ENCODE measurements around the gene CHN1. TPM values are rescaled to one million over a fixed set of nuclear protein-coding genes. Genes with fewer than 3 reads are reported as not detected.

The CHN1 gene
- total RNA-seq, 1 donor from 2014 or later, result 16.8 TPM

- no peak overlapping the region for H3K4me3 ChIP-seq
- H3K9me3 ChIP-seq, result no peaks in the 10 kb centered on the region
- intact Hi-C loops (cut with DNase I), result no loop called here
- H3K27me3 ChIP-seq (ENCODE audit: low read depth), result no peaks in the 10 kb centered on the region
- H3K4me1 ChIP-seq, result peaks cover 8% of the 10 kb centered on the region
- DNase-seq (no peak), ATAC-seq (no peak)
- no peak for TF ChIP-seq CTCF (IDR thresholded peaks at IDR 0.05)
- H3K36me3 ChIP-seq, result no peaks in the 10 kb centered on the region
- H3K27ac ChIP-seq, result no peak overlapping the region
These were observed 36.0 kb downstream of the CHN1 start for GRCh38 chr2:174969091-174969734.

- no peak overlapping the region for H3K27ac ChIP-seq
- no peaks in the 10 kb centered on the region for H3K27me3 ChIP-seq (ENCODE audit: low read depth)
- no peak for TF ChIP-seq CTCF (IDR thresholded peaks at IDR 0.05)
- H3K4me3 ChIP-seq, result no peak overlapping the region
- ATAC-seq, result no peak
- H3K36me3 ChIP-seq, result no peaks in the 10 kb centered on the region
- H3K4me1 ChIP-seq, result peaks cover 8% of the 10 kb centered on the region
- intact Hi-C loops (cut with DNase I), result no loop called here
- H3K9me3 ChIP-seq, result no peaks in the 10 kb centered on the region
- no peak for DNase-seq
These were observed 37.4 kb downstream of the CHN1 start for GRCh38 chr2:174967691-174968260.

DNA sequence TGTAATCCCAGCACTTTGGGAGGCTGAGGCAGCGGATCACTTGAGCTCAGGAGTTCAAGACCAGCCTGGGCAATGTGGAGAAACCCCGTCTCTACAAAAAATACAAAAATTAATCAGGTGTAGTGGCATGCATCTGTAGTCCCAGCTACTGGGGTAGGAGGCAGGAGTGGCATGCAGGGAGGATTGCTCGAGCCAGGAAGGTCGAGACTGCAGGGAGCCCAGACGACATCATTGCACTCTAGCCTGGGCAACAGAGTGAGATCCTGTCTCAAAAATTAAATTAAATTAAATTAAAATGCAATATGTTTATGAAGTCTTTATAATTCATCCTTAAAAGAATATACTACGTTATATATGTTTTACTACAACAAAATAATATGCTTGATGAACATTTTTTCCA, 38.1 kb downstream of the CHN1 start:
- Histone ChIP-seq H3K4me1 (peaks cover 8% of the 10 kb centered on the region), H3K4me3 (no peak overlapping the region), H3K27ac (no peak overlapping the region), H3K36me3 (no peaks in the 10 kb centered on the region), H3K9me3 (no peaks in the 10 kb centered on the region), H3K27me3 (ENCODE audit: low read depth) (no peaks in the 10 kb centered on the region)
- DNase-seq, result no peak
- intact Hi-C loops (cut with DNase I), result no loop called here
- TF ChIP-seq CTCF (IDR thresholded peaks at IDR 0.05), result no peak
- ATAC-seq, result no peak

DNA sequence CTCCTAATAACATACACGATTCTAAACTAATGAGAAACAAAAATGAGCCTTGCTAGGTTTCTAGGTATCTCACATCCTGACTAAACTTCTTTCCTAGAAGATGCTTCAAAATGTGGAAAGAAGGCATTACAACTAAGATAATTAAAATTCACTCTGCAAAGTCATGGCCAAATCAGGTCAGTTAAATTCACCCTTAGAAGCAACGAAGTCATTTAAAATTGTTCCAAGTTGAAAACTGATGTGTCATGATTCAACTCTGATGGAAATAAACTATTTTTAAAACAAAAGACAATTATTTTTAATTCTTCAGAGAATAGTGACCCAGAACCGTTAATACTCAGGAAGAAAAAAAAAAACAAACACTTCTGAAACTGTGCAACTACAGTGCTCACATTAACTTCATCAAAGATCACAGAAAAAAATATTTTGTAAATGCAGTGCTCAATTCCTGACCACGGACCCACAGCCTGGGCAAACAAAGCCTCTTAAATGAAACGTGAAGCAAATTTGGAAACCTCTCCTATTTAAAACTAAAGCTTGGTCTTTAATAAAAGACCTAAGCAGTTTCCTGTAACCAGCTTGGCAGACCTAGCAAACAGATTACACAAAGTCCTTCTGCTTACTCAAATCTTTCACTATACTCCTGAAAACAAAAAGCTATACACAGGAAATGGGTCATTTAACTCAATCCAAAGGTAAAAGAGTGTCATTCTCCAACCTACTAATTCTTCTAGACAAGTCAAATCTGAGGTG, 39.0 kb downstream of the CHN1 start:
- H3K27me3 ChIP-seq (ENCODE audit: low read depth), result no peaks in the 10 kb centered on the region
- ATAC-seq (no peak), DNase-seq (no peak)
- intact Hi-C loops (cut with DNase I), result no loop called here
- H3K4me3 ChIP-seq, result no peak overlapping the region
- no peak for TF ChIP-seq CTCF (IDR thresholded peaks at IDR 0.05)
- H3K36me3 ChIP-seq, result no peaks in the 10 kb centered on the region
- H3K4me1 ChIP-seq, result peaks cover 8% of the 10 kb centered on the region
- no peaks in the 10 kb centered on the region for H3K9me3 ChIP-seq
- H3K27ac ChIP-seq, result peak overlapping the region; percentile 6

DNA sequence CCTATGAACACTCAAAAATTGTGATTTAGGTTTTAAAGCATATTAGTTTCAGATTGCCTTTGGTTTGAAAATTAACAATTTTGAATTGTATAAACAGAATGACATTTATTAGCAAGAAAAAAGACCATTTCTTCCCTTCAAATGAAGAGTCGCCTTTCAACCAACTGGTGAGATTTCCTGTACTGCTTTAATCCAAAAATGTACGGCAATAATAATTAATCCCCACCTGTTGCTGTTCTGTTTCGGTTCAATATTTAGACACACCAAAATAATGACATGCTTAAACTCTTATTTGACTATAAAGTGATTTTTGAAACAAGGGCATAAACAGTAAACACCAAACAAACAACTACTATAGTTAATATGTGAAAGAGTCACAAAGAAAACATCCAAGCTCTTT, 39.6 kb downstream of the CHN1 start:
- TF ChIP-seq CTCF (IDR thresholded peaks at IDR 0.05), result no peak
- intact Hi-C loops (cut with DNase I), result no loop called here
- no peak for DNase-seq

More for the DNA sequence above, 39.6 kb downstream of the CHN1 start:
- ATAC-seq, result no peak
- no peak overlapping the region for H3K4me3 ChIP-seq
- H3K27me3 ChIP-seq (ENCODE audit: low read depth), result no peaks in the 10 kb centered on the region
- H3K9me3 ChIP-seq, result no peaks in the 10 kb centered on the region
- no peaks in the 10 kb centered on the region for H3K36me3 ChIP-seq
- H3K27ac ChIP-seq, result no peak overlapping the region
- H3K4me1 ChIP-seq, result peaks cover 8% of the 10 kb centered on the region
